Adipocyte (in vitro differentiated cells): ENCODE data around the gene RRP1.
A peak's percentile ranks its signal among the peaks of the same experiment; 100 is the strongest.

Experiments used
- DNase-seq: peaks from one replicate; pipeline ENCODE4 v3.0.0-alpha.2; 2015; ENCODE audit warnings: low read depth
- H3K27me3 ChIP-seq: replicated peaks from 2 replicates; pipeline ENCODE4 v1.7.0; 2013; ENCODE audit warnings: mild to moderate bottlenecking, low read length, moderate library complexity; ENCODE audit not compliant: control insufficient read depth, insufficient read depth
- H3K36me3 ChIP-seq: 2 replicates; pipeline ENCODE4 v1.7.0; 2013; ENCODE audit warnings: low read length, mild to moderate bottlenecking, moderate library complexity; ENCODE audit not compliant: control insufficient read depth, insufficient read depth, severe bottlenecking
- H3K4me1 ChIP-seq: 2 replicates; pipeline ENCODE4 v1.7.0; 2013; ENCODE audit warnings: mild to moderate bottlenecking, low read length, moderate library complexity; ENCODE audit not compliant: control insufficient read depth, insufficient read depth
- H3K4me3 ChIP-seq: 2 replicates; pipeline ENCODE4 v1.7.0; 2013; ENCODE audit warnings: mild to moderate bottlenecking, low read length, moderate library complexity
- H3K9ac ChIP-seq: 2 replicates; pipeline ENCODE4 v1.7.0; 2013; ENCODE audit warnings: mild to moderate bottlenecking, low read length, moderate library complexity
- H3K9me3 ChIP-seq: 2 replicates; pipeline ENCODE4 v1.7.0; 2013; ENCODE audit warnings: mild to moderate bottlenecking, low read length, moderate library complexity; ENCODE audit not compliant: control insufficient read depth

The RRP1 gene

GRCh38 chr21:43750339-43751033 is 38.9 kb upstream of the RRP1 start:
- Histone ChIP-seq H3K9me3 (no peaks in the 10 kb centered on the region), H3K4me1 (no peaks in the 10 kb centered on the region), H3K36me3 (peaks cover 96% of the 10 kb centered on the region), H3K4me3 (no peak overlapping the region), H3K27me3 (no peaks in the 10 kb centered on the region), H3K9ac (no peak overlapping the region)
- no peak for DNase-seq

- DNase-seq = no peak
- peaks cover 96% of the 10 kb centered on the region for H3K36me3 ChIP-seq
These were observed 37.3 kb upstream of the RRP1 start for GRCh38 chr21:43751955-43752591.

GRCh38 chr21:43752758-43753438 is 36.5 kb upstream of the RRP1 start:
- Histone ChIP-seq H3K27me3 (no peaks in the 10 kb centered on the region), H3K4me3 (no peak overlapping the region), H3K36me3 (peaks cover 89% of the 10 kb centered on the region), H3K9me3 (no peaks in the 10 kb centered on the region), H3K4me1 (peaks cover 11% of the 10 kb centered on the region), H3K9ac (no peak overlapping the region)
- no peak for DNase-seq

More at GRCh38 chr21:43751955-43752591, 37.3 kb upstream of the RRP1 start:
- H3K27me3 ChIP-seq = no peaks in the 10 kb centered on the region
- H3K9me3 ChIP-seq = no peaks in the 10 kb centered on the region
- H3K4me1 ChIP-seq = peaks cover 3% of the 10 kb centered on the region
- H3K4me3 ChIP-seq = no peak overlapping the region
- no peak overlapping the region for H3K9ac ChIP-seq

- Histone ChIP-seq H3K4me1 (peaks cover 17% of the 10 kb centered on the region), H3K9ac (no peak overlapping the region), H3K36me3 (peaks cover 86% of the 10 kb centered on the region), H3K4me3 (no peak overlapping the region), H3K9me3 (no peaks in the 10 kb centered on the region), H3K27me3 (no peaks in the 10 kb centered on the region)
- no peak for DNase-seq
These were observed 36.0 kb upstream of the RRP1 start for GRCh38 chr21:43753439-43753799.

GRCh38 chr21:43754948-43755781 is 34.2 kb upstream of the RRP1 start:
- Histone ChIP-seq H3K4me1 (peaks cover 27% of the 10 kb centered on the region), H3K4me3 (no peak overlapping the region), H3K9ac (no peak overlapping the region), H3K27me3 (no peaks in the 10 kb centered on the region), H3K9me3 (no peaks in the 10 kb centered on the region), H3K36me3 (peaks cover 86% of the 10 kb centered on the region)
- no peak for DNase-seq

GRCh38 chr21:43755820-43756594 is 33.4 kb upstream of the RRP1 start:
- no peaks in the 10 kb centered on the region for H3K27me3 ChIP-seq
- no peak for DNase-seq

GRCh38 chr21:43757601-43758000 is 31.8 kb upstream of the RRP1 start:
- H3K4me3 ChIP-seq = peak overlapping the region; percentile 76
- H3K9ac ChIP-seq = peak overlapping the region; percentile 85
- peaks cover 27% of the 10 kb centered on the region for H3K4me1 ChIP-seq
- H3K36me3 ChIP-seq = peaks cover 85% of the 10 kb centered on the region
- no peaks in the 10 kb centered on the region for H3K9me3 ChIP-seq
- no peak for DNase-seq
- H3K27me3 ChIP-seq = no peaks in the 10 kb centered on the region

More at GRCh38 chr21:43755820-43756594, 33.4 kb upstream of the RRP1 start:
- H3K36me3 ChIP-seq = peaks cover 84% of the 10 kb centered on the region
- H3K4me3 ChIP-seq = no peak overlapping the region
- H3K9ac ChIP-seq = no peak overlapping the region
- peaks cover 27% of the 10 kb centered on the region for H3K4me1 ChIP-seq
- H3K9me3 ChIP-seq = no peaks in the 10 kb centered on the region

GRCh38 chr21:43758111-43758641 is 31.2 kb upstream of the RRP1 start:
- DNase-seq = peak; percentile 89
- no peaks in the 10 kb centered on the region for H3K27me3 ChIP-seq
- peaks cover 27% of the 10 kb centered on the region for H3K4me1 ChIP-seq
- H3K9ac ChIP-seq = peak overlapping the region; percentile 85
- H3K9me3 ChIP-seq = no peaks in the 10 kb centered on the region
- H3K36me3 ChIP-seq = peaks cover 84% of the 10 kb centered on the region
- peak overlapping the region; percentile 76 for H3K4me3 ChIP-seq

GRCh38 chr21:43758811-43759210 is 30.6 kb upstream of the RRP1 start:
- peaks cover 27% of the 10 kb centered on the region for H3K4me1 ChIP-seq
- H3K9me3 ChIP-seq = no peaks in the 10 kb centered on the region
- H3K4me3 ChIP-seq = peak overlapping the region; percentile 76
- H3K36me3 ChIP-seq = peaks cover 81% of the 10 kb centered on the region
- peak overlapping the region; percentile 85 for H3K9ac ChIP-seq
- no peaks in the 10 kb centered on the region for H3K27me3 ChIP-seq
- no peak for DNase-seq

- Histone ChIP-seq H3K27me3 (no peaks in the 10 kb centered on the region), H3K36me3 (peaks cover 76% of the 10 kb centered on the region), H3K4me1 (peaks cover 30% of the 10 kb centered on the region)
These were observed 29.7 kb upstream of the RRP1 start for GRCh38 chr21:43759651-43760050.

More at GRCh38 chr21:43759651-43760050, 29.7 kb upstream of the RRP1 start:
- Histone ChIP-seq H3K9me3 (no peaks in the 10 kb centered on the region), H3K4me3 (no peak overlapping the region), H3K9ac (no peak overlapping the region)
- no peak for DNase-seq
